Measurements from ENCODE around the gene RBM15. TPM values are rescaled to one million over a fixed set of nuclear protein-coding genes. Genes with fewer than 3 reads are reported as not detected.

The RBM15 gene
- total and polyA plus RNA-seq, 2 donors (not counting 1 experiment from before 2014, with no cell fraction given) = 23.7 to 97.7 TPM

DNA sequence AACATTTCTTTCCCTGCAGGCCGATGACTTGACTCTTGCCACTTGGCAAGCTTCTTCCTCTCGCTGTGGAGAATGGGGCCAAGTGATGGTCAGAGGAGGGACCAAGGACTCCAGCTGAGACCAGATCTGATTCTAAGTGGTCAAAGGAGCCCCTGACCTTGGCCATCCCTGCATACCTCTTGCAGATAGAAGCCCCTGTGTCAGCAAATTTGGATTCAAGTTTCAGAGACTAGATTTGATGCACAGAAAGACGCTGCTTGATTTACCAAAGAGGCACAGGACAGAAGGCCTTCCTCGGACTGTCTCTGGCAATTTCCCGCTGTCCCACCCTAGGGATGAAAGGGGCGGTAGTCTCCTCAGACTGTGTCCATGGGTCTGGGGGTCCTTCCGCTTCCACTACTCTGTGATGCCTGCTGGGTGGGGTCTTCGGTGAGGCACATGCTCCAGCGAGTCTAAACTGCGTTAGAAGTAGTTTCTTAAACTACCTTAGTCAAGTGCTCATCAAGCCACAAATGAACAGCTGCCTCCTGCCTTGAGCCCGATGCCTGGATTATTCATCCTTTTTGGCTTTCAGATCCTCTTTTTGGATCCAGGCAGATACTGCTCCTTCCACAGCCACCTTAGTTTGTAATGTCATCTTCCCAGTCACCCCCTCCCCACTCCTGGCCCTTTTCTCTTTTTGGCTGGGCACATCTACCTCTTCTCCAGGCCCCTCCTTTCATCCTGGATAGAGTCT lies 31.8 kb upstream of the RBM15 start:
- Histone ChIP-seq H3K79me2 (ENCODE audit: control insufficient read depth, insufficient read depth, low read length) (no peaks in the 10 kb centered on the region), H3K4me1 (ENCODE audit: control insufficient read depth in 2 of 2, insufficient read depth in 2 of 2, low read length in 2 of 2) (peaks cover 0 to under 1% of the 10 kb centered on the region in 2 donors), H2AFZ (ENCODE audit: insufficient read depth, low read depth, low read length, poor library complexity, severe bottlenecking) (no peak overlapping the region), H3K4me2 (replicated peaks; ENCODE audit: low read depth, low read length, poor library complexity, severe bottlenecking) (no peak overlapping the region), H3K4me3 (ENCODE audit: control extremely low read depth in 1 of 5, extremely low read depth in 1 of 5, insufficient read depth in 1 of 5, low read depth in 2 of 5, low read length in 4 of 5) (no peak overlapping the region), H3K27ac (ENCODE audit: low read length in 2 of 2) (no peak overlapping the region), H3K27me3 (replicated peaks in 1 of 4; ENCODE audit: control extremely low read depth in 1 of 4, control insufficient read depth in 3 of 4, insufficient read depth in 4 of 4, low read length in 3 of 4) (no peaks in the 10 kb centered on the region), H3K36me3 (replicated peaks in 1 of 2; ENCODE audit: control extremely low read depth in 1 of 2, control insufficient read depth in 1 of 2, extremely low read depth in 1 of 2, insufficient read depth in 2 of 2, low read length in 1 of 2) (no peaks in the 10 kb centered on the region), H4K20me1 (ENCODE audit: control insufficient read depth, insufficient read depth, low read length, poor library complexity, severe bottlenecking) (no peaks in the 10 kb centered on the region), H3K9ac (ENCODE audit: low read length) (no peak overlapping the region), H3K9me3 (ENCODE audit: control extremely low read depth in 1 of 3, control insufficient read depth in 2 of 3, insufficient read depth in 1 of 3, low read length in 2 of 3) (no peaks in the 10 kb centered on the region)
- no peaks in the 10 kb centered on the region for H3K4me1 Mint-ChIP-seq
- CTCF ChIA-PET = interaction anchor here (0.8 to 19.5 kb wide), 4 partner anchors 10 to 153 kb away, joined by 3 to 838 read pairs (median 4); partner anchors contain the start of genes KCNC4 and PROK1
- ATAC-seq (ENCODE audit: low read depth) (no peak), DNase-seq (no peak)
- H3K27ac Mint-ChIP-seq = no peak overlapping the region
- no peaks in the 10 kb centered on the region for H3K9me3 Mint-ChIP-seq (ENCODE audit: insufficient read depth)
- POLR2A ChIA-PET = no interaction called here
- TF ChIP-seq EZH2 (IDR thresholded peaks at IDR 0.05; ENCODE audit: borderline replicate concordance, insufficient read depth, low read depth, low read length, poor library complexity, severe bottlenecking) = no peak
- TF ChIP-seq, protein P1, sequence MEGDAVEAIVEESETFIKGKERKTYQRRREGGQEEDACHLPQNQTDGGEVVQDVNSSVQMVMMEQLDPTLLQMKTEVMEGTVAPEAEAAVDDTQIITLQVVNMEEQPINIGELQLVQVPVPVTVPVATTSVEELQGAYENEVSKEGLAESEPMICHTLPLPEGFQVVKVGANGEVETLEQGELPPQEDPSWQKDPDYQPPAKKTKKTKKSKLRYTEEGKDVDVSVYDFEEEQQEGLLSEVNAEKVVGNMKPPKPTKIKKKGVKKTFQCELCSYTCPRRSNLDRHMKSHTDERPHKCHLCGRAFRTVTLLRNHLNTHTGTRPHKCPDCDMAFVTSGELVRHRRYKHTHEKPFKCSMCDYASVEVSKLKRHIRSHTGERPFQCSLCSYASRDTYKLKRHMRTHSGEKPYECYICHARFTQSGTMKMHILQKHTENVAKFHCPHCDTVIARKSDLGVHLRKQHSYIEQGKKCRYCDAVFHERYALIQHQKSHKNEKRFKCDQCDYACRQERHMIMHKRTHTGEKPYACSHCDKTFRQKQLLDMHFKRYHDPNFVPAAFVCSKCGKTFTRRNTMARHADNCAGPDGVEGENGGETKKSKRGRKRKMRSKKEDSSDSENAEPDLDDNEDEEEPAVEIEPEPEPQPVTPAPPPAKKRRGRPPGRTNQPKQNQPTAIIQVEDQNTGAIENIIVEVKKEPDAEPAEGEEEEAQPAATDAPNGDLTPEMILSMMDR (IDR thresholded peaks at IDR 0.05) = no peak
- intact Hi-C loops (cut with micrococcal nuclease) = no loop called here
- H3K27me3 Mint-ChIP-seq = no peaks in the 10 kb centered on the region
- 79% methylated on average over 11 of the region's 11 CpGs for WGBS (ENCODE audit: insufficient coverage)
- H3K4me3 Mint-ChIP-seq = no peak overlapping the region

DNA sequence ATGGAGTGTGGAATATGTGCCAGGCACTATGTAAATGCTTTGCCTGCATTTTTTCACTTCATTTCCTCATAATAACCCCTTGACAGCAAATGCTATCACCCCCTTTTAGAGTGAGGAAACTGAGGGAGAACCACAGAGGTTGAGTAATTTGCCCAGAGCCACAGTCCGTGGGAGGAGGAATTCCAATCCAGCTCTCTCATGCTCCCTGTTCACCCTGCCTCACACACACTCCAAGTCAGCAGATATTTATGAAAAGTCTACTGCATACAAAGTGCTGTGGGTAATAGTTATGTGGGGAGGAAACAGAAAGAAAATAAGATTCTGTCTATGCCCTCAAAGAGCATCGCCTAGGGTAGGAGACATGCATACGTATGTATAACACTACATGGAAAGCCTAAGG lies 30.9 kb upstream of the RBM15 start:
- ChIA-PET CTCF (interaction anchor here (0.8 to 19.5 kb wide), 2 partner anchors 100 to 143 kb away, joined by 3 to 838 read pairs; partner anchors contain the start of genes KCNC4 and PROK1), POLR2A (no interaction called here)
- H3K9me3 Mint-ChIP-seq (ENCODE audit: insufficient read depth) = no peaks in the 10 kb centered on the region
- WGBS (ENCODE audit: insufficient coverage) = 100% methylated on average over 2 of the region's 3 CpGs
- Histone ChIP-seq H3K9me3 (ENCODE audit: control extremely low read depth in 1 of 3, control insufficient read depth in 2 of 3, insufficient read depth in 1 of 3, low read length in 2 of 3) (no peaks in the 10 kb centered on the region), H3K4me1 (ENCODE audit: control insufficient read depth in 2 of 2, insufficient read depth in 2 of 2, low read length in 2 of 2) (peaks cover 0 to 4% of the 10 kb centered on the region in 2 donors), H3K4me3 (ENCODE audit: control extremely low read depth in 1 of 5, extremely low read depth in 1 of 5, insufficient read depth in 1 of 5, low read depth in 2 of 5, low read length in 4 of 5) (no peak overlapping the region), H3K79me2 (ENCODE audit: control insufficient read depth, insufficient read depth, low read length) (no peaks in the 10 kb centered on the region), H4K20me1 (ENCODE audit: control insufficient read depth, insufficient read depth, low read length, poor library complexity, severe bottlenecking) (no peaks in the 10 kb centered on the region), H3K36me3 (replicated peaks in 1 of 2; ENCODE audit: control extremely low read depth in 1 of 2, control insufficient read depth in 1 of 2, extremely low read depth in 1 of 2, insufficient read depth in 2 of 2, low read length in 1 of 2) (no peaks in the 10 kb centered on the region), H3K9ac (ENCODE audit: low read length) (no peak overlapping the region), H2AFZ (ENCODE audit: insufficient read depth, low read depth, low read length, poor library complexity, severe bottlenecking) (no peak overlapping the region), H3K27ac (ENCODE audit: low read length in 2 of 2) (no peak overlapping the region), H3K27me3 (replicated peaks in 1 of 4; ENCODE audit: control extremely low read depth in 1 of 4, control insufficient read depth in 3 of 4, insufficient read depth in 4 of 4, low read length in 3 of 4) (no peaks in the 10 kb centered on the region), H3K4me2 (replicated peaks; ENCODE audit: low read depth, low read length, poor library complexity, severe bottlenecking) (no peak overlapping the region)
- H3K4me1 Mint-ChIP-seq = no peaks in the 10 kb centered on the region
- DNase-seq (no peak), ATAC-seq (ENCODE audit: low read depth) (no peak)
- TF ChIP-seq, protein P1 (IDR thresholded peaks at IDR 0.05) = no peak
- TF ChIP-seq EZH2 (IDR thresholded peaks at IDR 0.05; ENCODE audit: borderline replicate concordance, insufficient read depth, low read depth, low read length, poor library complexity, severe bottlenecking) = no peak
- intact Hi-C loops (cut with micrococcal nuclease) = no loop called here
- H3K27ac Mint-ChIP-seq = no peak overlapping the region
- H3K27me3 Mint-ChIP-seq = no peaks in the 10 kb centered on the region
- H3K4me3 Mint-ChIP-seq = no peak overlapping the region

All from B cell (primary cell).